ENCODE data around the gene TMEM132D.
"Not testable (repeated sequence)": the region's sequence is repeated elsewhere in the genome, so short reads cannot be mapped to it uniquely, and the experiment has no call there.

Gene TMEM132D

DNA sequence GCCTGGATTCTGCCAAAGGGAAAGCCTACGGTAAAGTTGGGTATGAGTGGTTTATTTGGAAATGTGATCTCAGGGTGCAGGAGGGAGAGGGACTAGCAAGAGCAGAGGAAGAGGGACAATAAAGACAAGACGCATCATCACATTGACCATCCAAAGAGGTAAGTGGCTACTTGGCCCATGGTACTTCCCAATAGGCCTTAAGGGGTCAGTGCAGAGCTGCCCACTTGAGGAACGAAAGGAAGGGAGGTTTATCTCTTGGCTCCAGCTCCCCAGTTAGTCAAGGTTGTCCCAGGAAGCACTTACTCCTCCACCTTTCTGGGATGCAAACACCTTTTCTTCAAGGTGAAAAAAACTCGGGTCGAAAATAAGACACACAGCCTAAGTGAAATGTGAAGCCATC lies 323.9 kb downstream of the TMEM132D start:
- no peak for DNase-seq

DNA sequence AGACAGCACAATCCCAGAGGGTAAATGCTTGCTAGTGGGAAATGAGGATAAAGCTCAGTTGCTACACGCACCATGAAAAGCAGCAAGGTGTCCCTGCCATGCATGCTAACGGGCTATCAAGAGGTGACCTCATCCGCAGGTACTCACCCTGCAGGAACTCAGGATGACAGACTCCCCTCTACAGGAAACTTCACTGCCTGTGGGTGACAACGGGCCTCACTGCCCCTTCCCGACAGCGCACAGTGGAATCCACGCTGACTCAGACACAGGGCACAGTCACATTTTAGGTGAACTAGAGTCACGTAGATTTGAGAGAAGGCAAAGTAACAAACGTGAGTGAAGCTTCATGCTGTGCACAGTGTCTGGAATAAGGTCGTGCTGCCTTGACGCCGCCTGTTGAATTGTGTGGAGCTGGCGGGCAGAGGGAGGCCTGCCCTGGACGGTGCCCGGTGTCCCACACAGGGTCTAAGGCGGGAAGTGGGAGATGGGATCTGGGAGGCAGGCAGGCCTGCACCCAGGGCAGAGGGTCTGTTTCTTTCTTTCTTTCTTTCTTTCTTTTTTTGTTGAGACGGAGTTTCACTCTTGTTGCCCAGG lies 331.8 kb downstream of the TMEM132D start:
- DNase-seq, result no peak

DNA sequence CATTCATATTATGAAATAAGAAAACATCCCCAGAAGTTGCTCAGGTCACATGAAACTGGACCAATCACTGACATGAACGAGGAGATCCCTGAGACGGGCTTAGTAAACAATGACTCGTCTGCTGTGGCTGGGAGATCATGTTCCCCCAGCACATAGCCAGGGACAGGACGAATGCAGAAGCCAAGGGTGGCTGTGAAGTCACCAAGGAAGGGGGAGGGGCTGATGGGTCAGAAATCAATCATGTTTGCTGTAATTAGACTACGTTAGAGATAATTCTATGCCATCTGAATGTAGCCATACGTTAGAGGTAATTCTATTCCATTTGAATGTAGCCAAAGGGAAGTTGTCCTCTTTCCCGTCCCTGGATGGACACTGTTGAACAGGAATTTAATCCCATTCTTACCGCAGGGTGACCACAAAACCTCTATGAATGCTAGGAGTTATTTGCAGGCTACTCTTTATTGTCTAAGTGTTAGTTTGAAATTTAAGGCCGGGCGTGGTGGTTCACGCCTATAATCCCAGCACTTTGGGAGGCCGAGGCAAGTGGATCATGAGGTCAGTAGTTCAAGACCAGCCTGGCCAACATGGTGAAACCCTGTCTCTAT lies 332.9 kb downstream of the TMEM132D start:
- DNase-seq, result no peak

DNA sequence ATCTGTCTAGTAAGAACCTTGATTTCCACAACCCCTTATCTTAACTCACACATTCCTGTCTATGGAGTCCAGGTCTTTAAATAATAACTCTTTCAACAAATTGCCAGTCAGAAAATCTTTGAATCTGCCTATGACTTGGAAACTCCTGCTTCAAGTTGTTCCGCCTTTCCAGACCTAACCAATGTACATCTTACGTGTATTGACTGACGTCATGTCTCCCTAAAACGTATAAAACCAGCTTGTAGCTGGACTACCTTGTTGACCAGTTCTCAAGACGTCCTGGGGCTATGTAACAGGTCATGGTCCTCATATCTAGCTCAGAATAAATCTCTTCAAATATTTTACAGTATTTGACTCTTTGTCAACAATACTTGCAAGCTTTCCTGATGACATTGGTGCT lies 337.0 kb downstream of the TMEM132D start:
- no peak for DNase-seq

DNA sequence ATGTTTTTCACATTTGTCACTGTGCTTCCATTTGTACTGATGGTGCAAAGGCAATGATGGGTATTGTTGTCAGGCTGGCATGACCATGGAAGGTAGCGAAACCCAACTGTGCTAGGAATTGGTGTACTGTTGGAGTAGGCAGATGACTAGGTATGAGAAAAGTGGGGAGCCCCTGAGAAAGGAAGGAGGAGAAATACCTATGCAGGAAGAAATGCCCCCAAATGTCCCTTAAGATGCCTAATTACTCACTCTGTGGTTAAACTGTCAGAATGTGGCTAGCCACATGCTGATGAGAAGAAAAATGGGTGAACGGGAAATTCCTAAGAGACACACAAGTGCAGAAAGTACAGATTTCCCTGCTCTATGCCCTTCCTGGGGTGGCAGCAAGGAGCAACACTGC lies 339.1 kb downstream of the TMEM132D start:
- no peak for DNase-seq

DNA sequence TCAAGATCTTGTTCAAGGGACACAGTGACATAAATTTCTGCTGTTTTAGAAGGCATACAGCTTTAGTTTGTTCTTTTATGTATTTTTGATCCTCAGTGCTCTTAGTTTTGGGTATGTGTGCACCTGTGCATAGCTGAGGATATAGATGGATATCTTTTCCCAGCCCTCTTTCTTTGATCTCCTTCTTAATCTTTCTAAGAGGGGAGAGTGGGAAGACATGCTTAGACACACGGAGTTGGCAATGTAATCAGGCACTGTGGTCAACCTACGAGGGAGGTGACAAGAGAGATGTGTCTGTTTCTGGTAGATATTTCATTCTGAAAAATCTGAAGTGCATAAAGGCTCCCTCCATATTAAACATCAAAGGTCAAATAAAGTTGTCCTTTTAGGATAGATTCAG lies 340.6 kb downstream of the TMEM132D start:
- no peak for DNase-seq

DNA sequence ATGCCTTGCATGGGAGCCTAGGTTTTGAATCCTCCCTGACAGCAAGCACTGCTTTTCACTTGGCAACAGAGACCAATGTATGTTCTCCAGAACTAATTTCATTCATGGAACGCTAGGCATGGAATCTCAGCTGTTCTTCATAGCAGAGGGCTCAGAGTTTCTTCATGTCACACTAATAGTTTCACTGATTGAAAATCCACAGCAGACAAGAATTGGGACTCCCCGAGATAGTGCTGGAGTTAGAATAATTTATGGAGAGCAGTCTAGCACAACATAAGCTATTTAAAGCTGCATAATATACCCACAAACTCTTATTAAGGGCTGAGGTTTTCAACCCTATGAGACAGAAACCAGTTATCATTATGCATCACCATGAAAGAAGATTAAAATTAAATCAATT lies 342.5 kb downstream of the TMEM132D start:
- DNase-seq, result no peak

DNA sequence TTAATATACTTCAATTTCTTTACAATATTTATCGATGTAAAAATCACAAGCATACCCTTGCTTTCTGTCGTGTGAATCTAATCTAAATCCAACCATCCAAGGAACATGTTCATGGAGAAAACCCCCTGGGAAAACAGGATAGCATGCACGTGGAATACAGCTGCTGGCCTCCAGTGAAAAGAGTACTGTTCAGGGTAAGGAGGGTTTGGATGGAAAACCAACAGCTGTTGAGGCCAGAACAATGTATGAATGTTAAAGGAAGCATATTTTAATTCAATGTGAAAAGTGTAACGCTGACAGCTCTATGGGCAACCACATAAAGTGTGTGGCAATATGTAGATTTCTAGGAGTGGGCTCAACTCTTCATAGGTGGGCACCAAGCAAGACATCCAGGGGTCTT lies 344.0 kb downstream of the TMEM132D start:
- no peak for DNase-seq

DNA sequence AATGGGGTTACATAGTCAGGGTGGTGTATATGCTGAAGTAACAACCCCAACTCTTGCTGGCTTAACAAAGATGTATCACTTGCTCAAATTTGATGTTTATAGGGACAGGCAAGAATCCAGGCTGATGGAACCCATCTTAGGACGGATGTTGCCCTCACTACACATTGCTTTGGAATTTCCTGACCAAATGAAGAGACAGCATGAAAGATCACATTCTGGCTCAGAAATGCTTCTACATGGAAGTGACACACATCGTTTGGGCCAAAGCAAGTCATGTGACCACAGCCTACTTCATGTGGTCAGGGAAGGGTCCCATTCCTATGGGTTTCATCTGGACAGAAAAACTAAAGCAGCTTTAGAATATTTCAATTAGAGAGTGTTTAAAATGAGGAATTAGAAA lies 345.8 kb downstream of the TMEM132D start:
- DNase-seq, result no peak

DNA sequence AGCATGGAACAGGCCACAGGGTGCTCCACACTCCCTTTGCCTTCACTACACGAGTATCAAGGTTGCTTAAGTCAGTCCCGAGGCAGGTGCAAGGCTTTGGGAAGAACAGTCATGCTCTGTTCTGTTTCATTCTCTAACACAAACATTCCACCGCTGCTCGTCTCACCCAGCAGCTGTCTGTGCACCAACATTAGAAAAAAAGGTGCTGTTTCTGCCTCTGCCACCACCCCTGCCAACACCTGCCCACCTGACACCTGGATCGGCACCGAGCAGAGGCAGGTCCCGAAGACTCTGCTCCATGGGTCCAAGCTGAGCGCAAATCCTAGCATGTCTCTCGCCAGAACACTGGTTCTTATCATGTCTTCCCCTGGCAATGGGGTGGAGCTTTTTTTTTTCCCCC lies 347.7 kb downstream of the TMEM132D start:
- DNase-seq, result no peak

DNA sequence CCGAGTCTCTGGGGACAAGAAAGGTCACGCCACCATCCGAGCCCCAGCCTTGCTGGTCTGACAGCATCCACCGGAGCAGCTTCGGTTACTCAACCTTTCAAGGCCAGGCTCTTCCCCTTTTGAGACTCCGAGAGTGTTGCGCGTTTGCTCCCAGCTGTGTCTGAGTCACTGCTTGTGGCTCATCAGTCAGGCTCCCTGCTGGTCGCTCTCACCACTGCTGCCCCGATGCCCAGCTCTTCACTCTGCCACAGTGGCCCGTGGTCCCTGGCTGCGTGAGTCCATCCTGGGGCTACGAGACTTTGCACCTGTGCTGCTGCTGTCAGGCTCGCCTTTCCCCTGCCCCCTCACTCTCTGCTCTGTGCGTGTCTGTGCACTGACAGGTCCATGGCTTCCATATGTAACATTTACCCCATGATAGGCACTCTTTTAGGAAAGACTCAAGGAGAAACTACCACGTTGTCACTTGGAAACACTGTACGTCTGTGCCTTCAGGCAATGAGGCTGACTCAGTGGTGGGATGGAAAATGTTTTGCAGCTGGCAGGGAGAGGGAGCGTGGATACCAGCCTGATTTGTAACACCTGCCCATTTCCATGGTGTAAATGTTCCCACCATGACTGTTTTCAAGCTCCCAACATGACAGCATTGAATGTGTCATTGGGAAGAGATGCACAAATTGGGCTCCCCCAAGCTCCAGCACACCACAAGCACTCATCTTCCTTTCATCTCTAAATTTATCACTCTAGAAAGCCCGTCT lies 350.7 kb downstream of the TMEM132D start:
- no peak for DNase-seq

DNA sequence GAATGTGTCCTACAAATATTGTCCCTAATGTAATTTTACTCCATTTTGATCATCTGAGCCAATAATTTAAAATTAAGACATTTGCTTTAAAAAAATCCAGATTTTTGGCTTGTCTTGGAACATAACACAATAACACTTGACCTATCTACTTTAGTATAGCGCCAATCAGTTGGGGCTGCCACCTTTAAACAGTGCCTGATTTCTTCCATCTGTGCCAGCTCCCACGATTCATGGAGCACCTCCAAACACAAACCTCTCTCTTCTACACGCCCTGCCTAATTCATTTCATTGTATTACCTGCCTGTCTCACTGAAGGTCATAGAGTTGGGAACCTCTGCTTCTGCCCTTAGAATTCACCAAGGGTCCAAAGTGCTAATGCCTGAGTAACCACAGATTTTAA lies 352.4 kb downstream of the TMEM132D start:
- no peak for DNase-seq

DNA sequence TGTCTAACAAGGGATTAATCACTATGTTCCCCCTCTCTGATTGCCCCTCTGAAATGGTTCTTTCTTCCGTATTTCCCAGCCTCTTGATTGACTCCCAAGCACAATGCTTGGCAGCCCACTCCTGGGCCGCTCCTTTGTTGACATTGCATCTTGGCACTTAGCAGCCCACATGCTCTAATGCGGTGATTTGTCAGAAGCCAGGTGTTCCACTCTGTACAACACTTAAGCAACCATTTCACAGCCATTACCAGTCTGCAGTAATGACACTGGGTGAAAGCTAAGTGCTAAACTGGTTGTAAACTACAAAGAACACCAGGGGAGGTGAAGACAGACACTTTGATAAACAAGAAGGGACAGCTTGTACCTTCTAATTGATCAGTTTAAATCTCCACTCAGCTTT lies 353.5 kb downstream of the TMEM132D start:
- DNase-seq, result no peak

DNA sequence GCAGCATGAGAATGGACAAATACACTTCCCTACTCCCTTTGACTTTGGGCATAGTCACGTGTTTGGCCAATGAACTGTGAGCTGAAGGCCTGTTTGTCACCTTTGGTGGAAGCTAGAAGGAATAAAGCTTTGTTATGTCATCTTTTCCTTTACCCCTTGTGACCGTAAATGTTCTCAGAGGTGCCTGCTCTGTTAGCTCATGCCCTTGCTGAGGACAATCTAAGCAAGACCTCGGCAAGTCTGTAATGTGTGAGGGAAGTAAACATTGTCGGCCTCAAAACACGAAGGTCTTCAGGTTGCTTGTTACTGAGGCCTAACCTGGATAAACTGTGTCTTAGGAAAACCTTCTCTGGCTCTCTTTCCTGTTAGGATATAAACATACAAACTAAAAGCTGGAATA lies 354.2 kb downstream of the TMEM132D start:
- DNase-seq, result no peak

DNA sequence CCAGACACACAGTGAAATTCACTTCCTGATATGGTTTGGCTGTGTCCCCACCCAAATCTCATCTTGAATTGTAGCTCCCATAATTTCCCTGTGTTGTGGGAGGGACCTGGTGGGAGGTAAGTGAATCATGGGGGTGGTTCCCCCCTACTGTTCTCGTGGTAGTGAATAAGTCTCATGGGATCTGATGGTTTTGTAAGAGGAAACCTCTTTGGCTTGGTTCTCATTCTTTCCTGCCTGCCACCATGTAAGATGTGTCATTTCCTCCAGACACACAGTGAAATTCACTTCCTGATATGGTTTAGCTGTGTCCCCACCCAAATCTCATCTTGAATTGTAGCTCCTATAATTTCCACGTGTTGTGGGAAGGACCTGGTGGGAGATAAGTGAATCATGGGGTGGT lies 354.8 kb downstream of the TMEM132D start:
- DNase-seq, result not testable (repeated sequence)

DNA sequence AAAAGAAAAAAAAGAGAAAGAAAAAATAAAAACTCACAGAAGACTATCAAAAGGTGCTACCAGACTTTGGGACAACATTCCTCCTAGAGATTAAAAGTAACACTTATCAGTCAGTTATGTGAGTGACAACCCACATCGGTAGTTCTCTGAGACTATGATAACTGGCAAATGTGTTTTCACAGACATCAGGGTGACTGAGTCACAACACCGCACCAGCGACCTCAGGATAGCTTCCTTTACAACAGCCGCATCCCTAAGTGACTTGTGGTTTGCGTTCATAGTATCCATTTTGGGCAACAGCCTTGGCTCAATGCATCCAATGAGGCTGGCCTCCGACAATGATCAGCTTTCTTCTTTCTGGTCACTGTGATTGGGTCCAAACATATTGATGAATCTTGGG lies 359.1 kb downstream of the TMEM132D start:
- DNase-seq, result no peak

DNA sequence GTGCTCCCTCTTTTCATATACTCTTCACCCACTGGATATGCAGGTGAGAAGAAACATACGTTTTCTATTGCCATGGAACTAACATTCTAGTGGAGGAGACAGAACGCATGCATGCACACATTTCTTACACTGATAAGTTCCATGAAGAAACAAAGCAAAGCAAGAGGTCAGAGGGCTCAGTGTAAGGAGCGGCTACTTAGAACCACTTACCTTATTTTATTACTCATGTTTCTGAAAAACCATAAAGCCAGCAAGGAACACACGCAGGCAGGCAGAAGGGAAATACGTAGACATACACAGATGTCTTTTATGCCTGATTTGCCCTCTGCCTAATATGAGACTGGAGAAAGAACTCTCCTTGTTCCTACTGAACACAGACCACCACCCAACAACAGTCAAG lies 362.9 kb downstream of the TMEM132D start:
- DNase-seq, result no peak

DNA sequence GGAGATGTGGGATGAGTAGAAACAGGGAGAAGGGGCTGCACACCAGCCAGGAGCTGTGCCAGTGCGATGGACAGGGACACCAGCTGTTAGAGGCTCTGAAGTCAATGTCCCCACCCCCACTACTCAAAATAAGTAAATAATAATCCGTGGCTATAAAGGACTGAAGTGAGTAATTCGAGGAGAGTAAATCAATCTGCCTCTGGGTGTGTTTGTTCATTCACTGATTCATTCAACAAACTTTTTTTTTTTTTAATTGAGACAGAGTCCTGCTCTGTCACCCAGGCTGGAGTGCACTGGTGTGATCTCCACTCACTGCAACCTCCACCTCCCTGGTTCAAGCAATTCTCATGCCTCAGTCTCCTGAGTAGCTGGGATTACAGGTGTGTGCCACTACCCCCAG lies 363.6 kb downstream of the TMEM132D start:
- no peak for DNase-seq

DNA sequence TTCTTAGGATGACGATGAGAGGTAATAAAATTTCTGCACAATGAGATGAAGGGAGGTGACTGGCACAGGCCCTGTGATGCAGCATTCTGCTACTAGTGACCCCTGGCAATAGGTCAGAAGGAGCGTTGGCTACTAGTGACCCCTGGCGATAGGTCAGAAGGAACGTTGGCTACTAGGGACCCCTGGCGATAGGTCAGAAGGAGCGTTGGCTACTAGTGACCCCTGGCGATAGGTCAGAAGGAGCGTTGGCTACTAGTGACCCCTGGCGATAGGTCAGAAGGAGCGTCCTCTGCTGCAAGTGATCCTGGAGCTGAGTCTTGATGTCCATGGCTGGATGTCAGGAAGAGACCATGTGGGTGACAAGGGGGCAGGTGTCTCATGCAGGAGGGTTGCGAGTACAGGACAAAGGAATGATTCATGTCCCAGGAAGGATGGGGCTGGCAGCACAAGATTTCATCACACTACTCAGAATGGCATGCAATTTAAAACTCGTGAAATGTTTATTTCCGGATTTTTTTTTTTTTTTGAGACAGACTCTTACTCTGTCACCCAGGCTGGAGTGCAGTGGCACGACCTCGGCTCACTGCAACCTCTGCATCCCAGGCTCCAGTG lies 365.0 kb downstream of the TMEM132D start:
- not testable (repeated sequence) for DNase-seq

DNA sequence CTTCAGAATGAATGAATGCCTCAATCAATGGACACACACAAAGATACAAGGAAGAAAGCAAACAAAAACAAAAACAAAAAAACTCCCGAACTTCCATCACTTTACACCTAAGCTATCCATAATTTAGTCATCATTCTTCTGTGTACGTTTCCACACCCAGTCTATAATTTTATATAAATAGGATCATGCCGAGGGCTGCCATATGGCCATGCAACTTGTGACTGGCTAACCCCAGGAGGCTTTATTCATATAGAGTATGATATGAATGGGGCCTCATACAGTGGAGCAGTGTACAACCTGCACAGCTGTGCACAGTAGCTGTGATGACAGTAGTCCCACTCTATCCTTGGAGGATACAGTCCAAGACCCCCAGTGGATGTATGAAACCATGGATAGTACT lies 365.7 kb downstream of the TMEM132D start:
- no peak for DNase-seq

DNA sequence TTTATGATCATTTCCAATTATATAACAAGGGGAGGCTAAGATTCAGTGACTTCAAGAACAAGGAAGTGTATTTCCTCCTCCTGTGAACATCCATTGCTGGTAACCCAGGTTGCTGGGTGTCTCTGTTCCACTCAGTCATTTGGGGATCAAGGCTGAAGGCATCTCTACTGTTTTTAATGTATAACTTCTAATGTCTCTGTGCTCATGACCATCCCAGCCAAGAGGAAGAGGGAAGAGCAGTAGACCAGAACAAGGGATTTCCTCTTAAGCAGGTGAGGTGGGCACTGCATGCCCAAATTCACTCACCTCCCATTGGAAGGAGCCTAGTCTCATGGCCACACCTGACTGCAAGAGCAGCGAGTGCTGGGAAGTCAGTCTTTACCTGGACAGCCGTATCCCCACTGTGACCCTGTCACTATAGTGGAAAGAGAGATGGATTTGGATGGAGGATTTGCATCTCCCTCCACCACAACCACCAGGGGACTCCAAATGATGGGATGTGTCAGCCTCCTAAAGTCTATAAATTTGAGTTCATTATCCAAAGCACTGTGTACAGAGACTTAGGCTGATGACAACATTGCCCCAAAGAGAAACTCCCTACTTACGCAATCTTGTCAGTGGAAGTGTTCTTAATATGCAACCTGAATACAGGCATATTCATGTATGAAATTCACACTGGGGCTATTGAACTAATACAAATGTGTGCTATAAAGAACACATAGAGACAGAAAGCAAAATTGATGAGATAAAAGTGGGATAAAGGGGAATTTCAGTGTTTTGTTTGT lies 368.7 kb downstream of the TMEM132D start:
- DNase-seq, result no peak

DNA sequence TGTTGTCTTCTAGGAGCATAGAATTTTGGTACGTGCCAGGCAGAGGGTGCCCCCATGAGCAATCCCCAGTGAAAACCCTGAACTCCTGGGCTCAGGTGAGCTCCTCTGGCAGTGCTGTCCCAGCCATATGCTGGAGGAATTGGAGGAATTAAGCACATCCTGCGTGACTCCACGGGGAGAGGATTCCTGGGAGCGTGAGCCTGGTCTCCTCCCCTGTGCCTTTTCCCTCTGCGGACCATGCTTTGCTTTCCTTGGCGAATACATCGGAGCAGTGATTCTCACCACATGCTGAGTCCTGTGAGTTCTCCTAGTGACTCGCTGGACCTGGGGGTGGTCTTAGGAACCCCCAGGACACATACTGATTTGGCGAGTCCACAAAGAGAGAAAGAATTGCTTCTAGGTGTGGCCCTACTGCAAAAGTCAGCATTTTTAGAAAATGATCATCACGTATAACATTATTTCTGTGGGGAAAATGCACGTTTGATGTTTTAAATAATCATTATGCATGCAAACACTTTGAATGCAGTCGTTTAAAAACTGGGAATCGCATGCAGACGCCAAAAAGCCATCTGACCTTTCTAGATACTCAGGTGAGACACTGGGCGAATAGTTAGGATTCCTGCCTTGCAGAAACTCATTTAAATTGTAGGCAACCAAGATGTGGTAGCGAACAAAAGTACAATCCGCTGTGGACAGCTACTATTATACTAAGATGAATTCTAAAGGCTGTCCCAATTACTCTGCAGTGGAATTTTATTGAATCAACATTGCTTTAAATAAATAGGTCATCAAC lies 370.9 kb downstream of the TMEM132D start:
- DNase-seq, result no peak

Measured in CD4-positive, alpha-beta T cell treated with Interleukin-6 for 4 hours (primary cell).